K562 (cell line): ENCODE results near the gene THOC5. TPM values are rescaled to one million over a fixed set of nuclear protein-coding genes. Genes with fewer than 3 reads are reported as not detected.

Experiments used
- ATF1 ChIP-seq, 2 experiments: fragments of 450-650 bp in 1 of 2; IDR thresholded peaks; 2 replicates each; pipeline ENCODE4 v1.6.1; 2016; ENCODE audit warnings: missing compliant biosample characterization in 1 of 2, missing genetic modification characterization in 1 of 2
- DMBX1 ChIP-seq: fragments of 250-450 bp; sonication (Bioruptor Pico); IDR thresholded peaks from 2 replicates; pipeline ENCODE4 v1.8.0; 2022; ENCODE audit warnings: inconsistent platforms, mild to moderate bottlenecking, moderate library complexity, borderline replicate concordance
- FOXP1 ChIP-seq: sonication (generic); formaldehyde crosslinking; IDR thresholded peaks from 2 replicates; pipeline ENCODE4 v1.8.0; 2022; ENCODE audit warnings: mild to moderate bottlenecking, missing genetic modification reagents
- HOXB6 ChIP-seq: fragments of 250-450 bp; sonication (Bioruptor Pico); IDR thresholded peaks from 2 replicates; pipeline ENCODE4 v1.5.1; 2022; ENCODE audit warnings: mild to moderate bottlenecking, borderline replicate concordance
- IRF2 ChIP-seq: sonication (generic); formaldehyde crosslinking; IDR thresholded peaks from 2 replicates; pipeline ENCODE4 v1.8.1; 2022; ENCODE audit warnings: mild to moderate bottlenecking, missing genetic modification reagents
- NELFE ChIP-seq: IDR thresholded peaks from 2 replicates; pipeline ENCODE4 v1.6.1; 2011; ENCODE audit warnings: mild to moderate bottlenecking; ENCODE audit not compliant: insufficient read depth, insufficient read length
- NFIX ChIP-seq: fragments of 250-450 bp; sonication (Bioruptor Pico); IDR thresholded peaks from 2 replicates; pipeline ENCODE4 v1.4.0; 2020; ENCODE audit warnings: low read depth, mild to moderate bottlenecking, moderate library complexity
- RB1 ChIP-seq: fragments of 450-650 bp; IDR thresholded peaks from 2 replicates; pipeline ENCODE4 v1.6.1; 2017; ENCODE audit warnings: low read depth, mild to moderate bottlenecking
- TBP ChIP-seq: optimal IDR thresholded peaks from 2 replicates; pipeline ENCODE3; 2011; ENCODE audit warnings: low read depth, low read length, improper control_type of control experiment
- THRA ChIP-seq: fragments of 450-650 bp; IDR thresholded peaks from 2 replicates; pipeline ENCODE4 v1.6.1; 2017; ENCODE audit warnings: mild to moderate bottlenecking, moderate library complexity
- USF1 ChIP-seq: sonication (generic); formaldehyde crosslinking; IDR thresholded peaks from 2 replicates; pipeline ENCODE4 v1.9.0; 2022; ENCODE audit warnings: mild to moderate bottlenecking, missing genetic modification reagents
- ZBTB12 ChIP-seq: fragments of 250-450 bp; sonication (Bioruptor Pico); IDR thresholded peaks from 2 replicates; pipeline ENCODE4 v1.4.0; 2020
- ZNF282 ChIP-seq: sonication (generic); formaldehyde crosslinking; IDR thresholded peaks from 2 replicates; pipeline ENCODE4 v1.8.1; 2023; ENCODE audit warnings: missing genetic modification reagents
- ZNF592 ChIP-seq: fragments of 450-650 bp; IDR thresholded peaks from 2 replicates; pipeline ENCODE4 v1.6.1; 2017; ENCODE audit warnings: antibody characterized with exemption, mild to moderate bottlenecking
- ZNF778 ChIP-seq: fragments of 450-650 bp; formaldehyde crosslinking; IDR thresholded peaks from 2 replicates; pipeline ENCODE4 v1.4.0; 2020; ENCODE audit warnings: mild to moderate bottlenecking, moderate library complexity
- polyA plus RNA-seq, 8 experiments: library from polyadenylated mRNA; depleted of rRNA in 4 of 8; stranded (reverse) in 5 of 8; unstranded in 3 of 8; fragments of >200 nt; fragmentation: Nextera tagmentation in 2 of 8; fragmentation: Illumina TruSeq in 1 of 8; extraction: Ambion mirVana in 2 of 8; extraction: Trizol in 1 of 8; gene quantifications; 2 replicates each; pipeline versions ENCODE4 v1.2.1 to v1.2.3, GENCODE V29; 2011 to 2014; ENCODE audit warnings: inconsistent platforms in 1 of 8, missing spikeins in 1 of 8
- total RNA-seq, 7 experiments: library from RNA; depleted of rRNA in 6 of 7; stranded (reverse); fragments of >200 nt in 6 of 7; fragmentation: Illumina TruSeq in 2 of 7; extraction: Trizol in 2 of 7; gene quantifications; 2 replicates each; pipeline versions ENCODE4 v1.2.1 to v1.2.3, GENCODE V29; 2011 to 2021; ENCODE audit warnings: low replicate concordance in 1 of 7
- TF ChIP-seq, protein P1 (sequence below): sonication (generic); formaldehyde crosslinking; IDR thresholded peaks from 2 replicates; pipeline ENCODE4 v1.8.0; 2022; ENCODE audit warnings: missing genetic modification reagents, mild to moderate bottlenecking, moderate library complexity, borderline replicate concordance
- TF ChIP-seq, protein P2 (sequence below): sonication (generic); formaldehyde crosslinking; IDR thresholded peaks from 2 replicates; pipeline ENCODE4 v1.8.1; 2023; ENCODE audit warnings: mild to moderate bottlenecking, missing genetic modification reagents, moderate library complexity

The THOC5 gene
- total and polyA plus RNA-seq, 9 of the 15 experiments (the other 6 are each of a cell fraction or from before 2014, with no cell fraction given): 45.3 to 96.5 (median 51.4) TPM

DNA sequence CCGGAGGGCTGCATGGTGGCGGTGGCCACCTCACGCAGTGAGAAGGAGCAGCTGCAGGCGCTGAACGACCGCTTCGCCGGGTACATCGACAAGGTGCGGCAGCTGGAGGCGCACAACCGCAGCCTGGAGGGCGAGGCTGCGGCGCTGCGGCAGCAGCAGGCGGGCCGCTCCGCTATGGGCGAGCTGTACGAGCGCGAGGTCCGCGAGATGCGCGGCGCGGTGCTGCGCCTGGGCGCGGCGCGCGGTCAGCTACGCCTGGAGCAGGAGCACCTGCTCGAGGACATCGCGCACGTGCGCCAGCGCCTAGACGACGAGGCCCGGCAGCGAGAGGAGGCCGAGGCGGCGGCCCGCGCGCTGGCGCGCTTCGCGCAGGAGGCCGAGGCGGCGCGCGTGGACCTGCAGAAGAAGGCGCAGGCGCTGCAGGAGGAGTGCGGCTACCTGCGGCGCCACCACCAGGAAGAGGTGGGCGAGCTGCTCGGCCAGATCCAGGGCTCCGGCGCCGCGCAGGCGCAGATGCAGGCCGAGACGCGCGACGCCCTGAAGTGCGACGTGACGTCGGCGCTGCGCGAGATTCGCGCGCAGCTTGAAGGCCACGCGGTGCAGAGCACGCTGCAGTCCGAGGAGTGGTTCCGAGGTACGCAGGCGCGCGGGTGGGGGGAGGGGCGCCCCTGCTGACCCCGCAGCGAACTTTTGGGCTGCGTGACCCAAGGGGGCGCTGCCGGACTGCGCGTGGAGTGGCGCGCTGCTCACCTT lies 72.9 kb downstream of the THOC5 start (continued):
- TF ChIP-seq ZNF592 (peak; percentile 89), FOXP1 (CRISPR knock-in tag) (peak; percentile 94), ZBTB12 (CRISPR knock-in tag) (peak; percentile 67), RB1 (peak; percentile 74), DMBX1 (CRISPR knock-in tag) (peak; percentile 50; the same call in 1 of the 2 replicates), IRF2 (CRISPR knock-in tag) (0 out of 2 replicates have a peak, but pooled peaks have one; percentile 42), NFIX (CRISPR knock-in tag) (no peak), THRA (no peak), USF1 (peak; percentile 80), ATF1 (CRISPR knock-in tag; IDR thresholded peaks at IDR 0.05) (peak; percentile 85), ATF1 (tag; IDR thresholded peaks at IDR 0.05) (peak; percentile 93), NELFE (no peak), HOXB6 (CRISPR knock-in tag) (no peak), ZNF282 (CRISPR knock-in tag) (peak; percentile 96), ZNF778 (no peak), TBP (peak; percentile 12)
- TF ChIP-seq, protein P1, sequence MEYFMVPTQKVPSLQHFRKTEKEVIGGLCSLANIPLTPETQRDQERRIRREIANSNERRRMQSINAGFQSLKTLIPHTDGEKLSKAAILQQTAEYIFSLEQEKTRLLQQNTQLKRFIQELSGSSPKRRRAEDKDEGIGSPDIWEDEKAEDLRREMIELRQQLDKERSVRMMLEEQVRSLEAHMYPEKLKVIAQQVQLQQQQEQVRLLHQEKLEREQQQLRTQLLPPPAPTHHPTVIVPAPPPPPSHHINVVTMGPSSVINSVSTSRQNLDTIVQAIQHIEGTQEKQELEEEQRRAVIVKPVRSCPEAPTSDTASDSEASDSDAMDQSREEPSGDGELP (CRISPR knock-in tag): peak; percentile 45; the same call in 1 of the 2 replicates
- TF ChIP-seq, protein P2, sequence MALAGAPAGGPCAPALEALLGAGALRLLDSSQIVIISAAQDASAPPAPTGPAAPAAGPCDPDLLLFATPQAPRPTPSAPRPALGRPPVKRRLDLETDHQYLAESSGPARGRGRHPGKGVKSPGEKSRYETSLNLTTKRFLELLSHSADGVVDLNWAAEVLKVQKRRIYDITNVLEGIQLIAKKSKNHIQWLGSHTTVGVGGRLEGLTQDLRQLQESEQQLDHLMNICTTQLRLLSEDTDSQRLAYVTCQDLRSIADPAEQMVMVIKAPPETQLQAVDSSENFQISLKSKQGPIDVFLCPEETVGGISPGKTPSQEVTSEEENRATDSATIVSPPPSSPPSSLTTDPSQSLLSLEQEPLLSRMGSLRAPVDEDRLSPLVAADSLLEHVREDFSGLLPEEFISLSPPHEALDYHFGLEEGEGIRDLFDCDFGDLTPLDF (CRISPR knock-in tag): peak; percentile 80
